Lower leg skin (tissue), 4 donors: ENCODE results near the gene GFOD2. TPM values are rescaled to one million over a fixed set of nuclear protein-coding genes. Genes with fewer than 3 reads are reported as not detected.
"Not testable (repeated sequence)": the region's sequence is repeated elsewhere in the genome, so short reads cannot be mapped to it uniquely, and the experiment has no call there.

Experiments used
- DNase-seq, 2 donors: peaks; one replicate each; pipeline ENCODE4 v3.0.0-alpha.2; 2019; ENCODE audit warnings: low spot score in 2 of 2
- H3K4me3 ChIP-seq: fragments of 200-600 bp; sonication (generic); 2 replicates; pipeline ENCODE4 v1.5.1; 2017; ENCODE audit warnings: mild to moderate bottlenecking, low read depth; ENCODE audit not compliant: poor library complexity, severe bottlenecking
- CTCF ChIP-seq, 3 donors: fragments of 450-650 bp; IDR thresholded peaks; one replicate each; pipeline ENCODE4 v1.5.1; 2016; ENCODE audit warnings: antibody characterized with exemption in 3 of 3, mild to moderate bottlenecking in 3 of 3, moderate library complexity in 2 of 3
- POLR2A ChIP-seq, 2 donors: fragments of 450-650 bp; IDR thresholded peaks; one replicate each; pipeline ENCODE4 v1.6.1; 2016 to 2017; ENCODE audit warnings: antibody characterized with exemption in 2 of 2, mild to moderate bottlenecking in 1 of 2, moderate library complexity in 1 of 2
- WGBS, 2 donors: methylation state at CpG; one replicate each; pipeline ENCODE4 v1.1.5; 2018; 5-methylcytosine and 5-hydroxymethylcytosine counted together
- intact Hi-C: fragments of 100-400 bp; cut with DNase I; formaldehyde crosslinking; loops from one replicate; pipeline ENCODE4 v1.15.0; 2023; ENCODE audit warnings: low total_unique reads
- total RNA-seq, 4 donors: library from RNA; depleted of rRNA; stranded (reverse); fragments of >200 nt; gene quantifications; one replicate each; pipeline ENCODE4 v1.1.0, GENCODE V29; 2016

Gene GFOD2
- total RNA-seq, 4 donors from 2014 or later = 31.7 to 41.4 (median 33.5) TPM

- TF ChIP-seq CTCF (IDR thresholded peaks at IDR 0.05) (no peak), POLR2A (IDR thresholded peaks at IDR 0.05) (no peak)
- no peak overlapping the region for H3K4me3 ChIP-seq
- WGBS, 2 donors = 77 to 84% methylated on average over 2 of the region's 2 CpGs
- intact Hi-C loops = no loop called here
- DNase-seq = no peak
Measured at GRCh38 chr16:67752641-67753040, 33.5 kb upstream of the GFOD2 start.

GRCh38 chr16:67751331-67751730 lies 32.2 kb upstream of the GFOD2 start:
- 76 to 88% methylated on average over 3 of the region's 3 CpGs for WGBS, 2 donors

GRCh38 chr16:67750466-67750865 lies 31.4 kb upstream of the GFOD2 start:
- no peak for DNase-seq
- intact Hi-C loops = no loop called here
- 90 to 98% methylated on average over 6 of the region's 6 CpGs for WGBS, 2 donors
- H3K4me3 ChIP-seq = no peak overlapping the region
- no peak for TF ChIP-seq CTCF (IDR thresholded peaks at IDR 0.05)

More at GRCh38 chr16:67751331-67751730, 32.2 kb upstream of the GFOD2 start:
- intact Hi-C loops, DNase-seq, H3K4me3 ChIP-seq: not testable (repeated sequence)

GRCh38 chr16:67749436-67750078 lies 30.4 kb upstream of the GFOD2 start:
- no peak for DNase-seq
- H3K4me3 ChIP-seq = no peak overlapping the region
- WGBS, 2 donors = 77 to 88% methylated on average over 3 of the region's 3 CpGs
- intact Hi-C loops = no loop called here
- TF ChIP-seq CTCF (IDR thresholded peaks at IDR 0.05) (no peak), POLR2A (IDR thresholded peaks at IDR 0.05) (no peak)

GRCh38 chr16:67748834-67749233 lies 29.7 kb upstream of the GFOD2 start:
- WGBS, 2 donors = 52 to 67% methylated on average over 3 of the region's 3 CpGs
- intact Hi-C loops = no loop called here

GRCh38 chr16:67746846-67747245 lies 27.7 kb upstream of the GFOD2 start:
- H3K4me3 ChIP-seq = no peak overlapping the region
- intact Hi-C loops = no loop called here
- TF ChIP-seq POLR2A (IDR thresholded peaks at IDR 0.05) (no peak), CTCF (IDR thresholded peaks at IDR 0.05) (no peak)
- DNase-seq = no peak

More at GRCh38 chr16:67748834-67749233, 29.7 kb upstream of the GFOD2 start:
- DNase-seq = peak in 1 of 2 donors; percentile 28
- no peak for TF ChIP-seq POLR2A (IDR thresholded peaks at IDR 0.05)
- H3K4me3 ChIP-seq = no peak overlapping the region

GRCh38 chr16:67741118-67741517 lies 22.0 kb upstream of the GFOD2 start:
- no peak for TF ChIP-seq POLR2A (IDR thresholded peaks at IDR 0.05)
- no peak for TF ChIP-seq CTCF (IDR thresholded peaks at IDR 0.05)
- no peak overlapping the region for H3K4me3 ChIP-seq
- no peak for DNase-seq
- intact Hi-C loops = no loop called here
- 81 to 92% methylated on average over 4 of the region's 4 CpGs for WGBS, 2 donors
